ENCODE results near the gene APP.

GRCh38 chr21:26146681-26147080 is 23.9 kb downstream of the APP start:
- TF ChIP-seq, protein P1, sequence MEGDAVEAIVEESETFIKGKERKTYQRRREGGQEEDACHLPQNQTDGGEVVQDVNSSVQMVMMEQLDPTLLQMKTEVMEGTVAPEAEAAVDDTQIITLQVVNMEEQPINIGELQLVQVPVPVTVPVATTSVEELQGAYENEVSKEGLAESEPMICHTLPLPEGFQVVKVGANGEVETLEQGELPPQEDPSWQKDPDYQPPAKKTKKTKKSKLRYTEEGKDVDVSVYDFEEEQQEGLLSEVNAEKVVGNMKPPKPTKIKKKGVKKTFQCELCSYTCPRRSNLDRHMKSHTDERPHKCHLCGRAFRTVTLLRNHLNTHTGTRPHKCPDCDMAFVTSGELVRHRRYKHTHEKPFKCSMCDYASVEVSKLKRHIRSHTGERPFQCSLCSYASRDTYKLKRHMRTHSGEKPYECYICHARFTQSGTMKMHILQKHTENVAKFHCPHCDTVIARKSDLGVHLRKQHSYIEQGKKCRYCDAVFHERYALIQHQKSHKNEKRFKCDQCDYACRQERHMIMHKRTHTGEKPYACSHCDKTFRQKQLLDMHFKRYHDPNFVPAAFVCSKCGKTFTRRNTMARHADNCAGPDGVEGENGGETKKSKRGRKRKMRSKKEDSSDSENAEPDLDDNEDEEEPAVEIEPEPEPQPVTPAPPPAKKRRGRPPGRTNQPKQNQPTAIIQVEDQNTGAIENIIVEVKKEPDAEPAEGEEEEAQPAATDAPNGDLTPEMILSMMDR (IDR thresholded peaks at IDR 0.05; ENCODE audit: low read depth, low read length) = no peak
- no peak for TF ChIP-seq EZH2phosphoT487 (IDR thresholded peaks at IDR 0.05; ENCODE audit: low read depth)

Data from OCI-LY3 (cell line).